GM20000 (cell line): ENCODE measurements around the gene NRAP.

Experiments
- DNase-seq: peaks from one replicate; pipeline ENCODE4 v3.0.0; 2012; ENCODE audit warnings: low spot score
- CTCF ChIP-seq: IDR thresholded peaks from 2 replicates; pipeline ENCODE4 v1.5.1; 2012; ENCODE audit warnings: mild to moderate bottlenecking, control low read depth; ENCODE audit errors: extremely low read depth, missing control alignments

Gene NRAP

DNA sequence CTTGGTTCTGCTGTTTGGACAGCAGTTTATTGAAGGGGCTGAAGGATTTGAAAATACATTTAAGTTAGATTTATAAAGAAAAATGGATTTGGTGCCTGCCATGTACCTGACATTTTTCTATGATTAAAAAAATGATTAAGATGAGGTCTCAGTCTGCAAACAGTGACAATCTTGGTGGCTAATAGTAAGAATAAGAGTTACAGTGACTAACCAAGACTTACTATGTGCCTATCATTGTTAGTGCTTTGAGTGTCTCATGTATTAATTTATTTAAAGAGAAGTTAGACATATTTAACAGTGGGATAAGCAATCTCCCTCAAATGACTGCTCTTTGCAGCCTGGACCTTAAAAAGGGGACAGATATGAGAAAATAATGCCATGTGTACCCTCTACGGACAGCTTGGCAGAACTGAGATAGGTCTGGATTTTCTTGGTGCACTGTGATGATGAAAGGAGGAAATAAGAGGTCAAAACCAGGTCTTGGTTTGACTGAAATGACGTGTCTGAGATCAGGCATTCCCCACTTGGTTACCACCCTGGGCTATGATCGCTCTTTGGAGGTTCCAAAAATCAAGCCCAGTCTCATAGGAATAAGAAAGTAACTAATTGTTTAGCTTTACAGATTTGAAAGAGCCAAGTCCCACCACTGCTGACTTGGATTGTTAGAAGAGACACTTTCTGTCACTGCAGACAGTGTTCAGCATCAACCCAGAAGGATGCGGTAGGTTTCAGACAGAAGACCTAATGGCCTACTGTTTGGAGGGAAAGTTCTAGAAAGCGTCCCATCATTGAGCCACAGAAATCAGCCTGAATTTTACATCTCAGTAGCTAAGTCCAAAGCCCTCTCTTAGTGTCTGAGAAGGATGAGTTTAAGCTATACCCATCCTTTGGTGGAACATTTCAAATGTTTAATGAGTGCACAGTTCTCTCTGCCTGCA, 18.0 kb upstream of the NRAP start:
- TF ChIP-seq CTCF, result no peak
- DNase-seq, result peak; percentile 66

GRCh38 chr10:113680190-113681111, 16.6 kb upstream of the NRAP start:
- peak; percentile 28 for DNase-seq
- no peak for TF ChIP-seq CTCF

DNA sequence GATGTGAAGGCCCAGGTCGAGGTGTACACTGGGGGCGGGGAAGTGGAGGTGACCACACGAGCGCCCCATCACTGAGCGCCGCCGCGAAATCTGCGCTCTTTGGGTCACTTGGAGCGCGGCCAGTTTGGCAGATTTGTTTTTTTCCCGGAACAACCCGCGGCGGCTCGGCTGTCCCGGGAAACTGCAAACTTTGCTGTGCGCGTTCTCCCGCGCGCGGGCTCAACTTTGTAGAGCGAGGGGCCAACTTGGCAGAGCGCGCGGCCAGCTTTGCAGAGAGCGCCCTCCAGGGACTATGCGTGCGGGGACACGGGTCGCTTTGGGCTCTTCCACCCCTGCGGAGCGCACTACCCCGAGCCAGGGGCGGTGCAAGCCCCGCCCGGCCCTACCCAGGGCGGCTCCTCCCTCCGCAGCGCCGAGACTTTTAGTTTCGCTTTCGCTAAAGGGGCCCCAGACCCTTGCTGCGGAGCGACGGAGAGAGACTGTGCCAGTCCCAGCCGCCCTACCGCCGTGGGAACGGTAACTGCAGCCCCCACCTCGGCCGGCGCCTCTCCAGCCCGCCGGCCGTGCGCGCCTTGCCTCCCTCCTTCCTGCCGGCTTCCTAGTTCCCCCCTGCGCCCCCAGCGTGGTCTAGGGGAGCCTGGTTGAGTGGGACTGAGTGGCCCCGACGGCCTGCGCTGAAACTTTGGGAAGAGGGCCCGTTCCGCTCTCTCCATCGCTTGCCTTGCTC, 15.8 kb upstream of the NRAP start, which contains the start of gene CASP7:
Gene CASP7 (plus strand): TSS at position 450 of the 727 bp plus-strand sequence. CDS start 17,582 bp downstream, outside the sequence.
- DNase-seq, result peak; percentile 86
- TF ChIP-seq CTCF, result peak; percentile 53

GRCh38 chr10:113666682-113667252, 2.9 kb upstream of the NRAP start:
- DNase-seq, result peak; percentile 57
- TF ChIP-seq CTCF, result no peak

- TF ChIP-seq CTCF, result no peak
- DNase-seq, result no peak
These were observed 2.0 kb upstream of the NRAP start for GRCh38 chr10:113665806-113666354.

GRCh38 chr10:113665352-113665751, 1.5 kb upstream of the NRAP start:
- no peak for TF ChIP-seq CTCF
- no peak for DNase-seq
